ENCODE measurements around the gene LIMS3.
"Not testable (repeated sequence)": the region's sequence is repeated elsewhere in the genome, so short reads cannot be mapped to it uniquely, and the experiment has no call there.

GRCh38 chr2:109921543-109922384, 23.3 kb downstream of the LIMS3 start:
- TF ChIP-seq SP1 (IDR thresholded peaks at IDR 0.05); SP1 (CRISPR knock-in tag; IDR thresholded peaks at IDR 0.05); NR1H2 (CRISPR knock-in tag; IDR thresholded peaks at IDR 0.05; ENCODE audit: borderline replicate concordance, low read depth); EZH2 (conservative IDR thresholded peaks at IDR 0.05; ENCODE audit: low read depth, low read length); U2AF2 (IDR thresholded peaks at IDR 0.05; ENCODE audit: low read depth, low read length); ATF6 (CRISPR knock-in tag; conservative IDR thresholded peaks at IDR 0.05); PHF21A (CRISPR knock-in tag; IDR thresholded peaks at IDR 0.05); TCF7 (IDR thresholded peaks at IDR 0.05; ENCODE audit: low read depth); CTCF (CRISPR knock-in tag; IDR thresholded peaks at IDR 0.05); KDM5B (CRISPR knock-in tag; IDR thresholded peaks at IDR 0.05; ENCODE audit: borderline replicate concordance); ZNF30 (CRISPR knock-in tag; IDR thresholded peaks at IDR 0.05); SP4 (CRISPR knock-in tag; IDR thresholded peaks at IDR 0.05); PREB (CRISPR knock-in tag; IDR thresholded peaks at IDR 0.05): not testable (repeated sequence)

Measured in HepG2 (cell line).